A673 (cell line): Measurements from ENCODE around the gene VBP1. TPM values are rescaled to one million over a fixed set of nuclear protein-coding genes. Genes with fewer than 3 reads are reported as not detected.

Experiments
- BruUV-seq: library from RNA; stranded (reverse); fragments of 400-500 nt; replicated peaks from 2 replicates; lab custom pipeline; 2021; lab: Mats Ljungman, UMichigan
- CTCF ChIA-PET: fragments of 300-600 bp; sonication (Branson Sonifier 250); formaldehyde crosslinking; loops from one replicate; lab custom pipeline; 2022; ENCODE audit warnings: antibody characterized with exemption; lab: Charles Lee
- POLR2A ChIA-PET: fragments of 300-600 bp; sonication (Branson Sonifier 250); formaldehyde crosslinking; loops from one replicate; lab custom pipeline; 2022; ENCODE audit warnings: antibody characterized with exemption; ENCODE audit not compliant: low non-redundant PET; lab: Charles Lee
- DNase-seq: peaks from one replicate; pipeline ENCODE4 v3.0.0-alpha.2; 2015; ENCODE audit warnings: low spot score
- H3K27ac ChIP-seq: fragments of 200-600 bp; sonication (generic); 2 replicates; pipeline ENCODE4 v1.5.1; 2016; ENCODE audit warnings: mixed run types, low read depth, mild to moderate bottlenecking, mixed read lengths, antibody characterized with exemption, low read length; ENCODE audit not compliant: poor library complexity, severe bottlenecking
- H3K27me3 ChIP-seq: fragments of 200-600 bp; sonication (generic); replicated peaks from 2 replicates; pipeline ENCODE4 v1.6.1; 2017; ENCODE audit warnings: mixed run types, low read depth, mild to moderate bottlenecking, mixed read lengths, antibody characterized with exemption, low read length; ENCODE audit not compliant: insufficient read depth, poor library complexity
- H3K36me3 ChIP-seq: fragments of 200-600 bp; sonication (generic); 2 replicates; pipeline ENCODE4 v1.6.1; 2016; ENCODE audit warnings: mixed run types, mild to moderate bottlenecking, mixed read lengths, antibody characterized with exemption, low read length; ENCODE audit not compliant: insufficient read depth, poor library complexity, severe bottlenecking
- H3K4me1 ChIP-seq: fragments of 200-600 bp; sonication (generic); 2 replicates; pipeline ENCODE4 v1.6.1; 2017; ENCODE audit warnings: mixed run types, mild to moderate bottlenecking, mixed read lengths, antibody characterized with exemption, low read length; ENCODE audit not compliant: insufficient read depth, poor library complexity, severe bottlenecking
- H3K4me3 ChIP-seq: fragments of 200-600 bp; sonication (generic); 2 replicates; pipeline ENCODE4 v1.5.1; 2016; ENCODE audit warnings: low read depth, mixed run types, mild to moderate bottlenecking, mixed read lengths, low read length; ENCODE audit not compliant: poor library complexity, severe bottlenecking
- H3K9me3 ChIP-seq: fragments of 200-600 bp; sonication (generic); 2 replicates; pipeline ENCODE4 v1.6.1; 2016; ENCODE audit warnings: mixed run types, low read depth, mild to moderate bottlenecking, mixed read lengths, antibody characterized with exemption, low read length; ENCODE audit not compliant: poor library complexity, severe bottlenecking
- EZH2 ChIP-seq: fragments of 200-600 bp; sonication (generic); IDR thresholded peaks from 2 replicates; pipeline ENCODE4 v1.6.1; 2017; ENCODE audit warnings: borderline replicate concordance, low read depth, mild to moderate bottlenecking, mixed read lengths, antibody characterized with exemption, low read length; ENCODE audit not compliant: poor library complexity, severe bottlenecking
- intact Hi-C: fragments of 100-400 bp; cut with micrococcal nuclease; formaldehyde crosslinking; loops from one replicate; pipeline ENCODE4 v1.10.0; 2022; ENCODE audit not compliant: unreplicated experiment
- total RNA-seq: library from RNA; stranded (reverse); gene quantifications from 2 replicates; pipeline ENCODE4 v1.2.3, GENCODE V29; 2021
- TF ChIP-seq, protein P1 (sequence below): fragments of 300-800, 200-600 bp; sonication (generic); conservative IDR thresholded peaks from 2 replicates; pipeline ENCODE4 v1.5.1; 2017; ENCODE audit warnings: low read depth, mild to moderate bottlenecking, antibody characterized with exemption, low read length, moderate library complexity, mixed read lengths

Gene VBP1
- total RNA-seq, 1 experiment from 2014 or later, result 119 TPM

DNA sequence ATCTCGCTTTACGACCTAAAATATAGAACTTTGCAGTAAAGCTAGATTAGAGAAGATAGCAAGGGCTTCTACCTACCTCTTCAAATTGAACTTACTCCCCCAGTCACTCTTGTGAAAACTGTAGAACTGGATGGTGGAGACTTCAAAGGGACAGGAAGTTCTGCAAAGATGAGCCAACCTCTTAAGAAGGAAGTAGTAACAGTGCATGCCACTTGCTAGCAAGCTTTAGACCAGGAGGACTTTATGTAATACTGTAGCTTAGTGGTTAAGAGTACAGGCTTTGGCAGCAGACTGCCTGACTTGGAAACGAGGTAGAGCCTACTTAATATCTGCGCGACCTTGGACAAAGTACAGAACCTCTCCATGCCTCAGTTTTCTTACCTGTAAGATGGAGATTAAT lies 27.5 kb upstream of the VBP1 start:
- no peaks in the 10 kb centered on the region for H3K36me3 ChIP-seq
- no TSS peak for BruUV-seq
- H3K9me3 ChIP-seq, result peaks cover 4% of the 10 kb centered on the region
- DNase-seq, result no peak
- H3K4me1 ChIP-seq, result no peaks in the 10 kb centered on the region
- ChIA-PET POLR2A (no interaction called here), CTCF (no interaction called here)
- no peak overlapping the region for H3K27ac ChIP-seq
- intact Hi-C loops, result no loop called here
- no peaks in the 10 kb centered on the region for H3K27me3 ChIP-seq
- TF ChIP-seq, protein P1, sequence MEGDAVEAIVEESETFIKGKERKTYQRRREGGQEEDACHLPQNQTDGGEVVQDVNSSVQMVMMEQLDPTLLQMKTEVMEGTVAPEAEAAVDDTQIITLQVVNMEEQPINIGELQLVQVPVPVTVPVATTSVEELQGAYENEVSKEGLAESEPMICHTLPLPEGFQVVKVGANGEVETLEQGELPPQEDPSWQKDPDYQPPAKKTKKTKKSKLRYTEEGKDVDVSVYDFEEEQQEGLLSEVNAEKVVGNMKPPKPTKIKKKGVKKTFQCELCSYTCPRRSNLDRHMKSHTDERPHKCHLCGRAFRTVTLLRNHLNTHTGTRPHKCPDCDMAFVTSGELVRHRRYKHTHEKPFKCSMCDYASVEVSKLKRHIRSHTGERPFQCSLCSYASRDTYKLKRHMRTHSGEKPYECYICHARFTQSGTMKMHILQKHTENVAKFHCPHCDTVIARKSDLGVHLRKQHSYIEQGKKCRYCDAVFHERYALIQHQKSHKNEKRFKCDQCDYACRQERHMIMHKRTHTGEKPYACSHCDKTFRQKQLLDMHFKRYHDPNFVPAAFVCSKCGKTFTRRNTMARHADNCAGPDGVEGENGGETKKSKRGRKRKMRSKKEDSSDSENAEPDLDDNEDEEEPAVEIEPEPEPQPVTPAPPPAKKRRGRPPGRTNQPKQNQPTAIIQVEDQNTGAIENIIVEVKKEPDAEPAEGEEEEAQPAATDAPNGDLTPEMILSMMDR, result no peak
- no peak for TF ChIP-seq EZH2
- H3K4me3 ChIP-seq, result no peak overlapping the region

DNA sequence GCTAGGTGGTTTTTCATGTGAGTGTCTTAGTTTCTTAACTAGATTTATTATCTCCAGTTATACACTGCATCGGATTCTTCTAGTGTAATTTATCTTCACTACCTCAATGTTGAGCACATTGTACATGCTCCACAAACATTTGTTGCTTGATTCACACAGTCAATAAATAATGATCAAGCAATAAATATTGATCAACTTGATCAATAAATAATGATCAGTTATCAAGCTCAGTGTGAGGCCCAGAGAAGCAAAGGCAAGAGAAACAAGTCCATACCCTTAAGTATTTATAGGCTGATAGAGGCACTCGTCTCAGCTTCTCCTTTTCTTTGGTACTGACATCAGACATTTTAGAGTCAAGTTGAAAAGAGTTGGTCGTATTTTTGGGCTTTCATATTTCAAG lies 5.1 kb upstream of the VBP1 start:
- TF ChIP-seq EZH2, result no peak
- TF ChIP-seq, protein P1, result no peak
- Histone ChIP-seq H3K4me1 (no peaks in the 10 kb centered on the region), H3K36me3 (no peaks in the 10 kb centered on the region), H3K4me3 (no peak overlapping the region), H3K27me3 (no peaks in the 10 kb centered on the region), H3K9me3 (no peaks in the 10 kb centered on the region), H3K27ac (no peak overlapping the region)
- no TSS peak for BruUV-seq
- ChIA-PET POLR2A (no interaction called here), CTCF (no interaction called here)
- no peak for DNase-seq
- intact Hi-C loops, result no loop called here

DNA sequence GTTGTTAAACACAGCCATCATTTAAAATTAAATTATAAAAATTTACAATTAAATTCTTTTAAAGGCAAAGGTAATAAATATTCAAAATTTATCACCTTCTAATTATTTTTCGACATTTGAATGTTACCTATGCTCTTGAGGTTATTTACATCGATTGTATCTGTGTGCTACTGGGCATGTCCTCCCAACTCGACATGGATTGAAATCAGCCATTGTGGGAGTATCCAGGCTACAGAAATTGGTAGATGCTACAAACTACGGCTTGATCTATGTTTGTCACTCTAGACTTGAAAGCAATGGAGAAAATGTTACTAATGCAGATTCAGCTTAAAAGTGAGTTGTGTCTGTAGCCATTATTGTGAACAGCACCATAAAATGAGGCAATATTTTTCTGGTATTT lies 2.5 kb upstream of the VBP1 start:
- intact Hi-C loops, result no loop called here
- H3K36me3 ChIP-seq, result no peaks in the 10 kb centered on the region
- no peak for TF ChIP-seq EZH2
- TF ChIP-seq, protein P1, result no peak
- H3K9me3 ChIP-seq, result no peaks in the 10 kb centered on the region
- H3K27ac ChIP-seq, result no peak overlapping the region
- no TSS peak for BruUV-seq
- no peak overlapping the region for H3K4me3 ChIP-seq
- no peaks in the 10 kb centered on the region for H3K4me1 ChIP-seq
- no peak for DNase-seq
- POLR2A ChIA-PET, result no interaction called here
- H3K27me3 ChIP-seq, result no peaks in the 10 kb centered on the region
- CTCF ChIA-PET, result no interaction called here
